Thyroid gland (tissue), 4 donors: Measurements from ENCODE around the gene SULT1A2. TPM values are rescaled to one million over a fixed set of nuclear protein-coding genes. Genes with fewer than 3 reads are reported as not detected.

Source experiments
- DNase-seq, 2 donors: peaks; one replicate each; pipeline ENCODE4 v3.0.0-alpha.2; 2019
- H3K27ac ChIP-seq, 3 donors: fragments of 200-600 bp; sonication (generic); 1 replicate in 2 of 3; 2 replicates in 1 of 3; pipeline ENCODE4 v1.5.1; 2016 to 2019; ENCODE audit warnings: mild to moderate bottlenecking in 1 of 3, moderate library complexity in 1 of 3
- H3K27me3 ChIP-seq: fragments of 200-600 bp; sonication (generic); one replicate; pipeline ENCODE4 v1.5.1; 2019
- H3K36me3 ChIP-seq, 2 donors: fragments of 200-600 bp; sonication (generic); one replicate each; pipeline ENCODE4 v1.5.1; 2016 to 2019
- H3K4me1 ChIP-seq, 2 donors: fragments of 200-600 bp; sonication (generic); one replicate each; pipeline ENCODE4 v1.5.1; 2017 to 2019
- H3K4me3 ChIP-seq, 3 donors: fragments of 200-600 bp; sonication (generic); replicated peaks in 1 of 3; 1 replicate in 2 of 3; 2 replicates in 1 of 3; pipeline ENCODE4 v1.5.1; 2016; ENCODE audit warnings: mild to moderate bottlenecking in 1 of 3
- H3K9me3 ChIP-seq: fragments of 200-600 bp; sonication (generic); one replicate; pipeline ENCODE4 v1.5.1; 2017
- CTCF ChIP-seq, 6 experiments: fragments of 200-600 bp in 3 of 6; fragments of 450-650 bp in 3 of 6; sonication (generic) in 3 of 6; IDR thresholded peaks; one replicate each; pipeline ENCODE4 v1.5.1; 2016 to 2019; ENCODE audit warnings: antibody characterized with exemption in 6 of 6, mild to moderate bottlenecking in 2 of 6, inconsistent platforms in 1 of 6, moderate library complexity in 1 of 6
- POLR2A ChIP-seq, 2 donors: fragments of 450-650 bp; IDR thresholded peaks; one replicate each; pipeline ENCODE4 v1.6.1; 2017; ENCODE audit warnings: antibody characterized with exemption in 2 of 2, mild to moderate bottlenecking in 2 of 2, moderate library complexity in 1 of 2
- WGBS, 2 donors: methylation state at CpG; one replicate each; pipeline ENCODE4 v1.1.5; 2017; 5-methylcytosine and 5-hydroxymethylcytosine counted together
- intact Hi-C: fragments of 100-400 bp; cut with DNase I; formaldehyde crosslinking; loops from one replicate; pipeline ENCODE4 v1.15.1; 2023
- total RNA-seq, 4 donors: library from RNA; depleted of rRNA; stranded (reverse); fragments of >200 nt; gene quantifications; one replicate each; pipeline ENCODE4 v1.2.3, GENCODE V29; 2016

The SULT1A2 gene
- total RNA-seq, 4 donors from 2014 or later, result 3.6 to 35.9 (median 20.9) TPM

GRCh38 chr16:28607116-28607623, 10.3 kb upstream of the SULT1A2 start:
- Histone ChIP-seq H3K4me1 (peaks cover 18 to 30% of the 10 kb centered on the region in 2 donors), H3K4me3 (no peak overlapping the region), H3K27me3 (no peaks in the 10 kb centered on the region), H3K9me3 (no peaks in the 10 kb centered on the region), H3K27ac (no peak overlapping the region), H3K36me3 (peaks cover 0 to 4% of the 10 kb centered on the region in 2 donors)
- DNase-seq, result no peak
- no peak for TF ChIP-seq POLR2A (IDR thresholded peaks at IDR 0.05)
- no peak for TF ChIP-seq CTCF (IDR thresholded peaks at IDR 0.05)
- intact Hi-C loops, result no loop called here
- 95 to 99% methylated on average over 7 to 9 of the region's 9 CpGs for WGBS, 2 donors

- H3K27ac ChIP-seq, result no peak overlapping the region
- H3K27me3 ChIP-seq, result no peaks in the 10 kb centered on the region
- peaks cover 18 to 30% of the 10 kb centered on the region in 2 donors for H3K4me1 ChIP-seq
- DNase-seq, result no peak
- H3K4me3 ChIP-seq, result no peak overlapping the region
- TF ChIP-seq POLR2A (IDR thresholded peaks at IDR 0.05) (no peak), CTCF (IDR thresholded peaks at IDR 0.05) (no peak)
- intact Hi-C loops, result no loop called here
- 91% methylated on average over 12 to 16 of the region's 16 CpGs for WGBS, 2 donors
- no peaks in the 10 kb centered on the region for H3K9me3 ChIP-seq
- peaks cover 0 to 4% of the 10 kb centered on the region in 2 donors for H3K36me3 ChIP-seq
Measured at GRCh38 chr16:28606291-28607115, 9.7 kb upstream of the SULT1A2 start.

GRCh38 chr16:28604186-28604565, 7.3 kb upstream of the SULT1A2 start:
- intact Hi-C loops, result no loop called here

GRCh38 chr16:28603381-28604185, 6.7 kb upstream of the SULT1A2 start:
- no peak for DNase-seq
- no peak overlapping the region for H3K4me3 ChIP-seq
- intact Hi-C loops, result no loop called here

More at GRCh38 chr16:28604186-28604565, 7.3 kb upstream of the SULT1A2 start:
- 73 to 75% methylated on average over 8 of the region's 8 CpGs for WGBS, 2 donors
- H3K27me3 ChIP-seq, result no peaks in the 10 kb centered on the region
- H3K27ac ChIP-seq, result no peak overlapping the region
- H3K36me3 ChIP-seq, result peaks cover 0 to 4% of the 10 kb centered on the region in 2 donors
- peaks cover 3 to 9% of the 10 kb centered on the region in 2 donors for H3K4me1 ChIP-seq
- no peak overlapping the region for H3K4me3 ChIP-seq
- no peaks in the 10 kb centered on the region for H3K9me3 ChIP-seq
- DNase-seq, result no peak
- TF ChIP-seq POLR2A (IDR thresholded peaks at IDR 0.05), result no peak
- TF ChIP-seq CTCF (IDR thresholded peaks at IDR 0.05), result no peak

More at GRCh38 chr16:28603381-28604185, 6.7 kb upstream of the SULT1A2 start:
- no peak overlapping the region for H3K27ac ChIP-seq
- H3K27me3 ChIP-seq, result no peaks in the 10 kb centered on the region
- H3K4me1 ChIP-seq, result peaks cover 0 to 3% of the 10 kb centered on the region in 2 donors
- TF ChIP-seq CTCF (IDR thresholded peaks at IDR 0.05) (no peak), POLR2A (IDR thresholded peaks at IDR 0.05) (no peak)
- H3K36me3 ChIP-seq, result peaks cover 0 to 4% of the 10 kb centered on the region in 2 donors
- no peaks in the 10 kb centered on the region for H3K9me3 ChIP-seq
- WGBS, 2 donors, result 82 to 89% methylated on average over 8 to 10 of the region's 11 CpGs
